K562 (cell line): Measurements from ENCODE around the gene UBXN2A. TPM values are rescaled to one million over a fixed set of nuclear protein-coding genes. Genes with fewer than 3 reads are reported as not detected.
A peak's percentile ranks its signal among the peaks of the same experiment; 100 is the strongest.

ENCODE experiments used
- C11orf30 ChIP-seq: fragments of 450-650 bp; IDR thresholded peaks from 2 replicates; pipeline ENCODE4 v1.6.1; 2016; ENCODE audit warnings: low read depth, mild to moderate bottlenecking
- E2F8 ChIP-seq: fragments of 450-650 bp; IDR thresholded peaks from 2 replicates; pipeline ENCODE4 v1.7.1; 2018; ENCODE audit warnings: mild to moderate bottlenecking, low read depth; ENCODE audit not compliant: partially characterized antibody
- FOXP1 ChIP-seq: sonication (generic); formaldehyde crosslinking; IDR thresholded peaks from 2 replicates; pipeline ENCODE4 v1.8.0; 2022; ENCODE audit warnings: mild to moderate bottlenecking, missing genetic modification reagents
- IRF1 ChIP-seq: sonication (generic); formaldehyde crosslinking; IDR thresholded peaks from 2 replicates; pipeline ENCODE4 v1.8.0; 2022; ENCODE audit warnings: missing genetic modification reagents, mild to moderate bottlenecking, borderline replicate concordance
- JUND ChIP-seq, 2 experiments: IDR thresholded peaks; 2 replicates in 1 of 2; 3 replicates in 1 of 2; pipeline ENCODE4 v1.6.1; 2011; ENCODE audit warnings: borderline replicate concordance in 2 of 2, low read depth in 2 of 2, low read length in 2 of 2, improper control_type of control experiment in 1 of 2, missing biosample characterization in 1 of 2, missing genetic modification characterization in 1 of 2, missing genetic modification reagents in 1 of 2
- MAFG ChIP-seq: fragments of 450-650 bp; conservative IDR thresholded peaks from 2 replicates; pipeline ENCODE4 v1.6.1; 2016; ENCODE audit warnings: missing genetic modification characterization, missing compliant biosample characterization
- POLR2AphosphoS2 ChIP-seq: IDR thresholded peaks from 2 replicates; pipeline ENCODE4 v1.6.1; 2012; ENCODE audit warnings: low read length, improper control_type of control experiment
- polyA plus RNA-seq, 8 experiments: library from polyadenylated mRNA; depleted of rRNA in 4 of 8; stranded (reverse) in 5 of 8; unstranded in 3 of 8; fragments of >200 nt; fragmentation: Nextera tagmentation in 2 of 8; fragmentation: Illumina TruSeq in 1 of 8; extraction: Ambion mirVana in 2 of 8; extraction: Trizol in 1 of 8; gene quantifications; 2 replicates each; pipeline versions ENCODE4 v1.2.1 to v1.2.3, GENCODE V29; 2011 to 2014; ENCODE audit warnings: inconsistent platforms in 1 of 8, missing spikeins in 1 of 8
- total RNA-seq, 7 experiments: library from RNA; depleted of rRNA in 6 of 7; stranded (reverse); fragments of >200 nt in 6 of 7; fragmentation: Illumina TruSeq in 2 of 7; extraction: Trizol in 2 of 7; gene quantifications; 2 replicates each; pipeline versions ENCODE4 v1.2.1 to v1.2.3, GENCODE V29; 2011 to 2021; ENCODE audit warnings: low replicate concordance in 1 of 7
- TF ChIP-seq, protein P1 (sequence below), 2 experiments: fragments of 450-650 bp; formaldehyde crosslinking in 1 of 2; IDR thresholded peaks; 2 replicates each; pipeline versions ENCODE4 v1.4.0 to v1.6.1; 2014 to 2020; ENCODE audit warnings: mild to moderate bottlenecking in 2 of 2, borderline replicate concordance in 1 of 2, low read depth in 1 of 2
- TF ChIP-seq, protein P2 (sequence below): fragments of 150-350 bp; IDR thresholded peaks from 2 replicates; pipeline ENCODE4 v1.6.1; 2014; ENCODE audit warnings: low read depth, mild to moderate bottlenecking, low read length, borderline replicate concordance

The UBXN2A gene
- total and polyA plus RNA-seq, 9 of the 15 experiments (the other 6 are each of a cell fraction or from before 2014, with no cell fraction given) = 3.4 to 25.6 (median 16.0) TPM

- TF ChIP-seq POLR2AphosphoS2 (peak; percentile 74; the same call in 1 of the 2 replicates), C11orf30 (peak; percentile 74), JUND (IDR thresholded peaks at IDR 0.05; ENCODE audit: borderline replicate concordance, low read depth, low read length) (peak; percentile 73), JUND (tag; IDR thresholded peaks at IDR 0.05; ENCODE audit: borderline replicate concordance, low read depth, low read length) (peak; percentile 63; the same call in 1 of the 3 replicates), FOXP1 (CRISPR knock-in tag) (peak; percentile 84), MAFG (no peak), IRF1 (CRISPR knock-in tag) (0 out of 2 replicates have a peak, but pooled peaks have one; percentile 49), E2F8 (no peak)
- TF ChIP-seq, protein P1, sequence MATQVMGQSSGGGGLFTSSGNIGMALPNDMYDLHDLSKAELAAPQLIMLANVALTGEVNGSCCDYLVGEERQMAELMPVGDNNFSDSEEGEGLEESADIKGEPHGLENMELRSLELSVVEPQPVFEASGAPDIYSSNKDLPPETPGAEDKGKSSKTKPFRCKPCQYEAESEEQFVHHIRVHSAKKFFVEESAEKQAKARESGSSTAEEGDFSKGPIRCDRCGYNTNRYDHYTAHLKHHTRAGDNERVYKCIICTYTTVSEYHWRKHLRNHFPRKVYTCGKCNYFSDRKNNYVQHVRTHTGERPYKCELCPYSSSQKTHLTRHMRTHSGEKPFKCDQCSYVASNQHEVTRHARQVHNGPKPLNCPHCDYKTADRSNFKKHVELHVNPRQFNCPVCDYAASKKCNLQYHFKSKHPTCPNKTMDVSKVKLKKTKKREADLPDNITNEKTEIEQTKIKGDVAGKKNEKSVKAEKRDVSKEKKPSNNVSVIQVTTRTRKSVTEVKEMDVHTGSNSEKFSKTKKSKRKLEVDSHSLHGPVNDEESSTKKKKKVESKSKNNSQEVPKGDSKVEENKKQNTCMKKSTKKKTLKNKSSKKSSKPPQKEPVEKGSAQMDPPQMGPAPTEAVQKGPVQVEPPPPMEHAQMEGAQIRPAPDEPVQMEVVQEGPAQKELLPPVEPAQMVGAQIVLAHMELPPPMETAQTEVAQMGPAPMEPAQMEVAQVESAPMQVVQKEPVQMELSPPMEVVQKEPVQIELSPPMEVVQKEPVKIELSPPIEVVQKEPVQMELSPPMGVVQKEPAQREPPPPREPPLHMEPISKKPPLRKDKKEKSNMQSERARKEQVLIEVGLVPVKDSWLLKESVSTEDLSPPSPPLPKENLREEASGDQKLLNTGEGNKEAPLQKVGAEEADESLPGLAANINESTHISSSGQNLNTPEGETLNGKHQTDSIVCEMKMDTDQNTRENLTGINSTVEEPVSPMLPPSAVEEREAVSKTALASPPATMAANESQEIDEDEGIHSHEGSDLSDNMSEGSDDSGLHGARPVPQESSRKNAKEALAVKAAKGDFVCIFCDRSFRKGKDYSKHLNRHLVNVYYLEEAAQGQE (IDR thresholded peaks at IDR 0.05; ENCODE audit: borderline replicate concordance) = peak; percentile 84
- TF ChIP-seq, protein P1 (CRISPR knock-in tag; IDR thresholded peaks at IDR 0.05; ENCODE audit: low read depth) = no peak
- TF ChIP-seq, protein P2, sequence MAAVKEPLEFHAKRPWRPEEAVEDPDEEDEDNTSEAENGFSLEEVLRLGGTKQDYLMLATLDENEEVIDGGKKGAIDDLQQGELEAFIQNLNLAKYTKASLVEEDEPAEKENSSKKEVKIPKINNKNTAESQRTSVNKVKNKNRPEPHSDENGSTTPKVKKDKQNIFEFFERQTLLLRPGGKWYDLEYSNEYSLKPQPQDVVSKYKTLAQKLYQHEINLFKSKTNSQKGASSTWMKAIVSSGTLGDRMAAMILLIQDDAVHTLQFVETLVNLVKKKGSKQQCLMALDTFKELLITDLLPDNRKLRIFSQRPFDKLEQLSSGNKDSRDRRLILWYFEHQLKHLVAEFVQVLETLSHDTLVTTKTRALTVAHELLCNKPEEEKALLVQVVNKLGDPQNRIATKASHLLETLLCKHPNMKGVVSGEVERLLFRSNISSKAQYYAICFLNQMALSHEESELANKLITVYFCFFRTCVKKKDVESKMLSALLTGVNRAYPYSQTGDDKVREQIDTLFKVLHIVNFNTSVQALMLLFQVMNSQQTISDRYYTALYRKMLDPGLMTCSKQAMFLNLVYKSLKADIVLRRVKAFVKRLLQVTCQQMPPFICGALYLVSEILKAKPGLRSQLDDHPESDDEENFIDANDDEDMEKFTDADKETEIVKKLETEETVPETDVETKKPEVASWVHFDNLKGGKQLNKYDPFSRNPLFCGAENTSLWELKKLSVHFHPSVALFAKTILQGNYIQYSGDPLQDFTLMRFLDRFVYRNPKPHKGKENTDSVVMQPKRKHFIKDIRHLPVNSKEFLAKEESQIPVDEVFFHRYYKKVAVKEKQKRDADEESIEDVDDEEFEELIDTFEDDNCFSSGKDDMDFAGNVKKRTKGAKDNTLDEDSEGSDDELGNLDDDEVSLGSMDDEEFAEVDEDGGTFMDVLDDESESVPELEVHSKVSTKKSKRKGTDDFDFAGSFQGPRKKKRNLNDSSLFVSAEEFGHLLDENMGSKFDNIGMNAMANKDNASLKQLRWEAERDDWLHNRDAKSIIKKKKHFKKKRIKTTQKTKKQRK = no peak
These were observed 13.3 kb upstream of the UBXN2A start, which contains the start of gene ATAD2B (continued) for GRCh38 chr2:23926750-23927571.
